Bronchial epithelial cell (primary cell): Measurements from ENCODE around the gene NFATC3. TPM values are rescaled to one million over a fixed set of nuclear protein-coding genes. Genes with fewer than 3 reads are reported as not detected.
"Not testable (repeated sequence)": the region's sequence is repeated elsewhere in the genome, so short reads cannot be mapped to it uniquely, and the experiment has no call there.

Source experiments
- DNase-seq: peaks from one replicate; pipeline ENCODE4 v3.0.0-alpha.2; 2010; ENCODE audit warnings: low read depth
- FAIRE-seq: peaks from 2 replicates; lab custom pipeline; 2011; peaks lifted over from hg19 to GRCh38; lab: Jason Lieb, UNC
- H3K27me3 ChIP-seq: 2 replicates; pipeline ENCODE4 v1.5.1; 2011; ENCODE audit warnings: low read length; ENCODE audit not compliant: control insufficient read depth, insufficient read depth
- H3K36me3 ChIP-seq: 2 replicates; pipeline ENCODE4 v1.5.1; 2011; ENCODE audit warnings: low read length; ENCODE audit not compliant: control insufficient read depth, insufficient read depth
- H3K4me3 ChIP-seq: 2 replicates; pipeline ENCODE4 v1.5.1; 2011; ENCODE audit warnings: mild to moderate bottlenecking, low read depth, low read length, control low read depth
- total RNA-seq: library from RNA; depleted of rRNA; stranded (reverse); fragments of >200 nt; gene quantifications from 2 replicates; pipeline ENCODE4 v1.2.1, GENCODE V29; 2014
- TF ChIP-seq, protein P1 (sequence below): IDR thresholded peaks from 2 replicates; pipeline ENCODE4 v1.5.1; 2011; ENCODE audit warnings: mild to moderate bottlenecking, moderate library complexity, low read length, control low read depth, inconsistent platforms; ENCODE audit not compliant: insufficient read depth, severe bottlenecking

The NFATC3 gene
- total RNA-seq, 1 donor from 2014 or later = 5.8 TPM

GRCh38 chr16:68105611-68106010 lies 20.4 kb downstream of the NFATC3 start:
- TF ChIP-seq, protein P1, sequence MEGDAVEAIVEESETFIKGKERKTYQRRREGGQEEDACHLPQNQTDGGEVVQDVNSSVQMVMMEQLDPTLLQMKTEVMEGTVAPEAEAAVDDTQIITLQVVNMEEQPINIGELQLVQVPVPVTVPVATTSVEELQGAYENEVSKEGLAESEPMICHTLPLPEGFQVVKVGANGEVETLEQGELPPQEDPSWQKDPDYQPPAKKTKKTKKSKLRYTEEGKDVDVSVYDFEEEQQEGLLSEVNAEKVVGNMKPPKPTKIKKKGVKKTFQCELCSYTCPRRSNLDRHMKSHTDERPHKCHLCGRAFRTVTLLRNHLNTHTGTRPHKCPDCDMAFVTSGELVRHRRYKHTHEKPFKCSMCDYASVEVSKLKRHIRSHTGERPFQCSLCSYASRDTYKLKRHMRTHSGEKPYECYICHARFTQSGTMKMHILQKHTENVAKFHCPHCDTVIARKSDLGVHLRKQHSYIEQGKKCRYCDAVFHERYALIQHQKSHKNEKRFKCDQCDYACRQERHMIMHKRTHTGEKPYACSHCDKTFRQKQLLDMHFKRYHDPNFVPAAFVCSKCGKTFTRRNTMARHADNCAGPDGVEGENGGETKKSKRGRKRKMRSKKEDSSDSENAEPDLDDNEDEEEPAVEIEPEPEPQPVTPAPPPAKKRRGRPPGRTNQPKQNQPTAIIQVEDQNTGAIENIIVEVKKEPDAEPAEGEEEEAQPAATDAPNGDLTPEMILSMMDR = no peak
- Histone ChIP-seq H3K36me3 (no peaks in the 10 kb centered on the region), H3K4me3 (no peak overlapping the region), H3K27me3 (no peaks in the 10 kb centered on the region)
- no peak for FAIRE-seq
- DNase-seq = no peak

DNA sequence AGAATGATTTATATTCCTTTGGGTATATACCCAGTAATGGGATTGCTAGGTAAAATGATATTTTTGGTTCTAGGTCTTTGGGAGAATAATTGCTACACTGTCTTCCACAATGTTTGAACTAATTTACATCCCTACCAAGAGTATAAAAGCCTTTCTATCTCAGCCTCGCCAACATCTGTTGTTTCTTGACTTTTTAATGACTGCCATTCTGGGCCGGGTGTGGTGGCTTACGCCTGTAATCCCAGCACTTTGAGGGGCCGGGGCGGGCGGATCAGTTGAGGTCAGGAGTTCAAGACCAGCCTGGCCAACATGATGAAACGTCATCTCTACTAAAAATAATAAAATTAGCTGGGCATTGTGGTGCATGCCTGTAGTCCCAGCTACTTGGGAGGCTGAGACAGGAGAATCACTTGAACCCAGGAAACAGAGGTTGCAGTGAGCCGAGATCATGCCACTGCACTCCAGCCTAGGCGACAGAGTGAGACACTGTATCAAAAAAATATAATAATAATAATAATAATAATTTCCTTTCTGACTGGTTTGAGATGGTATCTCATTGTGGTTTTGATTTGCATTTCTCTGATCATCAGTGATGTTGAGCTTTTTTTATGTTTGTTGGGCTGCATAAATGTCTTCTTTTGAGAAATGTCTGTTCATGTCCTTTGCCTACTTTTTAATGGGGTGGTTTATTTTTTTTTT lies 22.2 kb downstream of the NFATC3 start:
- not testable (repeated sequence) for FAIRE-seq, H3K36me3 ChIP-seq, H3K27me3 ChIP-seq, DNase-seq, H3K4me3 ChIP-seq

DNA sequence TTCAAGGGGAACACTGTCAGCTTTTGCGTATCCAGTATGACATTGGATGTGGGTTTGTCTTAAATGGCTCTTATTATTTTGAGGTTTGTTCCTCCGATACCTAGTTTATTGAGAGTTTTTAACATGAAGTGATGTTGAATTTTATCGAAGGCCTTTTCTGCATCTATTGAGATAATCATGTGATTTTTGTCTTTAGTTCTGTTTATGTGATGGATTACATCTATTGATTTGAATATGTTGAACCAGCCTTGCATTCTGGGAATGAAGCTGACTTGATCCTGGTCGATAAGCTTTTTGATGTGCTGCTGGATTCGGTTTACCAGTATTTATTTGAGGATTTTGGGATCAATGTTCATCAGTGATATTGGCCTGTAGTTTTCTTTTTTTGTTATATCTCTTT lies 24.0 kb downstream of the NFATC3 start:
- FAIRE-seq, H3K27me3 ChIP-seq, H3K36me3 ChIP-seq, DNase-seq, H3K4me3 ChIP-seq: not testable (repeated sequence)

DNA sequence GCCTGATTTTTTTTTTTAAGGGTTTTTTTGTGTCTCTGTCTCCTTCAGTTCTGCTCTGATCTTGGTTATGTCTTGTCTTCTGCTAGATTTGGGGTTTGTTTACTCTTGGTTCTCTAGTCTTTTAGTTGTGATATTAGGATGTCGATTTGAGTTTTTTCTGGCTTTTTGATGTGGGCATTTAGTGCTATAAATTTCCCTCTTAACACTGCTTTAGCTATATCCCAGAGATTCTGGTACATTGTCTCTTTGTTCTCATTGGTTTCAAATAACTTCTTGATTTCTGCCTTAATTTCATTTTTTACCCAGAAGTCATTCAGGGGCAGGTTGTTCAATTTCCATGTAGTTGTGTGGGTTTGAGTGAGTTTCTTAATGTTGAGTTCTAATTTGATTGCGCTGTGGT lies 25.4 kb downstream of the NFATC3 start:
- FAIRE-seq, H3K4me3 ChIP-seq, DNase-seq, H3K36me3 ChIP-seq, H3K27me3 ChIP-seq: not testable (repeated sequence)

DNA sequence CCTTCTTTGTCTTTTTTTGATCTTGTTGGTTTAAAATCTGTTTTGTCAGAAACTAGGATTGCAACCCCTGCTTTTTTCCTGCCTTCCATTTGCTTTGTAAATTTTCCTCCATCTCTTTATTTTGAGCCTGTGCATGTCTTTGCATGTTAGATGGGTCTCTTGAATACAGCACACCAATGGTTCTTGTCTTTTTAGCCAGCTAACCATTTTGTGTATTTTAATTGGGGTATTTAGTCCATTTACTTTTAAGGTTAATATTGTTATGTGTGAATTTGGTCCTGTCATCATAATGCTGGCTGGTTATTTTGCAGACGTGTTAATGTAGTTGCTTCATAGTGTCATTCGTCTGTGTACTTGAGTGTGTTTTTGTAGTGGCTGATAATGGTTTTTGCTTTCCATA lies 26.2 kb downstream of the NFATC3 start:
- H3K36me3 ChIP-seq = no peaks in the 10 kb centered on the region
- TF ChIP-seq, protein P1 = no peak
- no peaks in the 10 kb centered on the region for H3K27me3 ChIP-seq
- no peak for FAIRE-seq
- DNase-seq = no peak
- no peak overlapping the region for H3K4me3 ChIP-seq

DNA sequence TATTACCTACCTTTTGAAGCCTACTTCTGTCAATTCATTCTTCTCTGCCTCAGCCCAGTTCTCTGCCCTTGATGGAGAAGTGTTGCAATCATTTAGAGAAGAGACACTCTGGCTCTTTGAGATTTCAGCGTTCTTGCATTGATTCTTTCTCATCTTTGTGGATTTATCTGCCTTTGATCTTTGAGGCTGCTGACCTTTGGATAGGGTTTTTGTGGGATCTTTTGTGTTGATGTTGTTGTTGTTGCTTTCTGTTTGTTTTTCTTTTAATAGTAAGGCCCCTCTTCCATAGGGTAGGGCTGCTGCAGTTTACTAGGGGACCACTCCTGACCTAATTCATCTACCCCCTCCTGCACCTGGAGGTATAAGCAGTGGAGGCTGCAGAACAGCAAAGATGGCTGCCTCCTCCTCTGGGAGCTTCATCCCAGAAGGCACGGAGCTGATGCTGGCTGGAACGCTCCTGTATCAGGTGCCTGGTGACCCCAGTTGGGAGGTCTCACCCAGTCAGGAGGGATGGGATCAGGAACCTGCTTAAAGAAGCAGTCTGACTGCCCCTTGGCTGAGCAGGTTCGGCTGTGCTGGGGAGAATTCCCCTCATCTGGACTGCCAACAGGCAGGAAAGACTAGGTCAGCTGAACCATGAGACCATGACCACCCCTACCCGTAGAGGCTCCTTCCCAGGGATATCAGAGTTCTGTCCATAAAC lies 28.0 kb downstream of the NFATC3 start:
- TF ChIP-seq, protein P1 = no peak
- DNase-seq (no peak), FAIRE-seq (no peak)
- no peaks in the 10 kb centered on the region for H3K27me3 ChIP-seq
- no peaks in the 10 kb centered on the region for H3K36me3 ChIP-seq
- H3K4me3 ChIP-seq = no peak overlapping the region

DNA sequence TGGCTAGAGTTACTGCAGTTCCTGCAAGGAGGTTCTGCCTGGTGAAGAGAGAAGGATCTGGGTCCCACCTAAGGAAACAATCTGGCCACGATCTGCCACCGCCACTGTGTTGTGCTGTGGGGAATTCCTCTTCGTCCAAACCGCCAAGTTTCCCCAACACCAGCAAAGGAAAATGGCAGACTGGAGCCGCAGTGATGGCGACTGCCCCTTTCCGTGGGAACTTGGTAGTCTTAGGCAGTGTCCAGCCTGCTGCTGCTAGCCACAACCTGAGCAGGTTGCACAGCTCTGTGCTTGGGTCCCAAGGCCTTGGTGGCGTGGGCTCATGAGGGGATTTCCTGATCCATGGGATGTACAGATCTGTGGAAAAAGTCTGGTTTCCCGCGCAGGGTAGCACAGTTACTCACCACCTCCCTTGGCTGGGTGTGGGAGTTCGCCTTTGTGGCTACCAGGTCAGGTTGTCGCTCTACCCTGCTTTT lies 28.6 kb downstream of the NFATC3 start:
- Histone ChIP-seq H3K4me3 (no peak overlapping the region), H3K36me3 (no peaks in the 10 kb centered on the region), H3K27me3 (no peaks in the 10 kb centered on the region)
- DNase-seq = no peak
- FAIRE-seq = no peak
- TF ChIP-seq, protein P1 = no peak

GRCh38 chr16:68114939-68115338 lies 29.8 kb downstream of the NFATC3 start:
- H3K27me3 ChIP-seq, H3K36me3 ChIP-seq, H3K4me3 ChIP-seq, DNase-seq, FAIRE-seq: not testable (repeated sequence)
